HEK293 (cell line): ENCODE results near the gene DIP2C.

Experiments used
- CTCF ChIP-seq: fragments of 450-650 bp; formaldehyde crosslinking; IDR thresholded peaks from 2 replicates; pipeline ENCODE4 v1.5.1; 2016; ENCODE audit warnings: missing biosample characterization, missing genetic modification characterization
- GLI4 ChIP-seq: fragments of 450-650 bp; formaldehyde crosslinking; IDR thresholded peaks from 2 replicates; pipeline ENCODE4 v1.5.1; 2016; ENCODE audit warnings: missing biosample characterization, missing genetic modification characterization
- ZBTB49 ChIP-seq: fragments of 450-650 bp; formaldehyde crosslinking; IDR thresholded peaks from 2 replicates; pipeline ENCODE4 v1.5.1; 2016; ENCODE audit warnings: missing biosample characterization, missing genetic modification characterization, low read depth
- ZFP41 ChIP-seq: fragments of 450-650 bp; formaldehyde crosslinking; IDR thresholded peaks from 2 replicates; pipeline ENCODE4 v1.5.1; 2016; ENCODE audit warnings: missing biosample characterization, missing genetic modification characterization, borderline replicate concordance
- ZNF174 ChIP-seq: fragments of 450-650 bp; formaldehyde crosslinking; IDR thresholded peaks from 2 replicates; pipeline ENCODE4 v1.5.0; 2017; ENCODE audit warnings: missing biosample characterization, mild to moderate bottlenecking, missing genetic modification characterization
- ZNF302 ChIP-seq: fragments of 450-650 bp; formaldehyde crosslinking; IDR thresholded peaks from 2 replicates; pipeline ENCODE4 v1.5.1; 2016; ENCODE audit warnings: missing biosample characterization, missing genetic modification characterization, low read depth
- ZNF350 ChIP-seq: fragments of 450-650 bp; formaldehyde crosslinking; IDR thresholded peaks from 2 replicates; pipeline ENCODE4 v1.5.0; 2017; ENCODE audit warnings: missing biosample characterization, mild to moderate bottlenecking, missing genetic modification characterization
- ZNF621 ChIP-seq: fragments of 450-650 bp; formaldehyde crosslinking; IDR thresholded peaks from 2 replicates; pipeline ENCODE4 v1.5.1; 2017; ENCODE audit warnings: missing biosample characterization, missing genetic modification characterization
- ZNF707 ChIP-seq: fragments of 450-650 bp; formaldehyde crosslinking; IDR thresholded peaks from 2 replicates; pipeline ENCODE4 v1.5.1; 2016; ENCODE audit warnings: missing biosample characterization, missing genetic modification characterization

- no peak for TF ChIP-seq CTCF (tag by site-specific recombination)
- TF ChIP-seq ZNF302 = no peak
- TF ChIP-seq ZNF350 (tag by site-specific recombination) = no peak
- TF ChIP-seq ZNF174 (tag by site-specific recombination) = no peak
- TF ChIP-seq ZNF707 (tag by site-specific recombination) = no peak
- TF ChIP-seq ZBTB49 = no peak
- TF ChIP-seq ZNF621 (tag by site-specific recombination) = no peak
- TF ChIP-seq ZFP41 (tag by site-specific recombination) = no peak
- no peak for TF ChIP-seq GLI4 (tag by site-specific recombination)
Measured at GRCh38 chr10:418894-419293, 270.6 kb downstream of the DIP2C start.
